NCI-H2107 treated with DMSO at 0.1 percent for 48 hours (cell line): ENCODE measurements around the gene RNF207.

ENCODE experiments used
- DNase-seq: peaks from one replicate; lab custom pipeline; 2025; ENCODE audit not compliant: unreplicated experiment; lab: John Stamatoyannopoulos, UW

Gene RNF207

GRCh38 chr1:6205849-6206519 is at the start of gene RNF207:
Gene RNF207 (plus strand): TSS chr1:6206119. CDS start chr1:6206536, 417 bp downstream.
- no peak for DNase-seq

GRCh38 chr1:6157132-6157527 is 48.8 kb upstream of the RNF207 start:
- DNase-seq = no peak

GRCh38 chr1:6157528-6158174 is 48.3 kb upstream of the RNF207 start:
- no peak for DNase-seq

- DNase-seq = no peak
These were observed 47.7 kb upstream of the RNF207 start for GRCh38 chr1:6158181-6158580.

GRCh38 chr1:6162341-6162740 is 43.6 kb upstream of the RNF207 start:
- DNase-seq = no peak

- no peak for DNase-seq
These were observed 43.1 kb upstream of the RNF207 start for GRCh38 chr1:6162773-6163172.

- no peak for DNase-seq
These were observed 42.5 kb upstream of the RNF207 start for GRCh38 chr1:6163191-6163972.

GRCh38 chr1:6163973-6164617 is 41.8 kb upstream of the RNF207 start:
- DNase-seq = no peak

- DNase-seq = no peak
These were observed 40.9 kb upstream of the RNF207 start for GRCh38 chr1:6165027-6165426.

- no peak for DNase-seq
These were observed 40.4 kb upstream of the RNF207 start for GRCh38 chr1:6165441-6165985.

GRCh38 chr1:6166221-6166620 is 39.7 kb upstream of the RNF207 start:
- DNase-seq = no peak

- DNase-seq = no peak
These were observed 39.1 kb upstream of the RNF207 start for GRCh38 chr1:6166655-6167390.

GRCh38 chr1:6167391-6168303 is 38.3 kb upstream of the RNF207 start:
- DNase-seq = no peak

GRCh38 chr1:6168947-6169586 is 36.9 kb upstream of the RNF207 start:
- no peak for DNase-seq

GRCh38 chr1:6170116-6170741 is 35.7 kb upstream of the RNF207 start:
- no peak for DNase-seq

- DNase-seq = no peak
These were observed 35.1 kb upstream of the RNF207 start for GRCh38 chr1:6170742-6171201.

GRCh38 chr1:6171548-6172124 is 34.3 kb upstream of the RNF207 start:
- DNase-seq = no peak

- no peak for DNase-seq
These were observed 33.4 kb upstream of the RNF207 start for GRCh38 chr1:6172549-6172948.
